Neuronal stem cell (in vitro differentiated cells): Measurements from ENCODE around the gene LSR.

Experiments used
- DNase-seq: peaks from one replicate; pipeline ENCODE4 v3.0.0-alpha.2; 2013; ENCODE audit warnings: low spot score
- H2AFZ ChIP-seq: one replicate; pipeline ENCODE4 v1.6.1; 2013; ENCODE audit warnings: mild to moderate bottlenecking, low read length, inconsistent platforms
- H2AK5ac ChIP-seq: 2 replicates; pipeline ENCODE4 v1.6.1; 2013; ENCODE audit warnings: low read depth, mild to moderate bottlenecking, inconsistent platforms, low read length, moderate library complexity, mixed read lengths
- H2BK120ac ChIP-seq: 2 replicates; pipeline ENCODE4 v1.6.1; 2013; ENCODE audit warnings: low read depth, mild to moderate bottlenecking, inconsistent platforms, low read length, moderate library complexity, mixed read lengths
- H2BK12ac ChIP-seq: one replicate; pipeline ENCODE4 v1.6.1; 2013; ENCODE audit warnings: low read length, inconsistent platforms
- H2BK15ac ChIP-seq: 2 replicates; pipeline ENCODE4 v1.6.1; 2013; ENCODE audit warnings: mild to moderate bottlenecking, low read length, inconsistent platforms, mixed read lengths
- H2BK5ac ChIP-seq: one replicate; pipeline ENCODE4 v1.6.1; 2013; ENCODE audit warnings: inconsistent platforms, mild to moderate bottlenecking, low read length, moderate library complexity
- H3K14ac ChIP-seq: one replicate; pipeline ENCODE4 v1.6.1; 2013; ENCODE audit warnings: low read length, inconsistent platforms
- H3K18ac ChIP-seq: 2 replicates; pipeline ENCODE4 v1.6.1; 2013; ENCODE audit warnings: low read length, inconsistent platforms
- H3K23ac ChIP-seq: 2 replicates; pipeline ENCODE4 v1.6.1; 2013; ENCODE audit warnings: low read depth, mild to moderate bottlenecking, mixed read lengths, low read length, inconsistent platforms; ENCODE audit not compliant: poor library complexity
- H3K27ac ChIP-seq: replicated peaks from 3 replicates; pipeline ENCODE4 v1.5.1; 2013; ENCODE audit warnings: low read length, inconsistent platforms
- H3K27me3 ChIP-seq, 3 experiments: 2 replicates each; pipeline ENCODE4 v1.6.1; 2013; ENCODE audit warnings: low read length in 3 of 3, mild to moderate bottlenecking in 2 of 3, inconsistent platforms in 1 of 3, low read depth in 1 of 3, mixed read lengths in 1 of 3, moderate library complexity in 1 of 3; ENCODE audit not compliant: control insufficient read depth in 3 of 3, insufficient read depth in 3 of 3
- H3K36me3 ChIP-seq, 2 donors: replicated peaks in 1 of 2; 2 replicates each; pipeline ENCODE4 v1.6.1; 2013; ENCODE audit warnings: low read length in 2 of 2; ENCODE audit not compliant: control insufficient read depth in 2 of 2, insufficient read depth in 2 of 2
- H3K4ac ChIP-seq: 2 replicates; pipeline ENCODE4 v1.6.1; 2013; ENCODE audit warnings: inconsistent platforms, mild to moderate bottlenecking, low read length, moderate library complexity
- H3K4me1 ChIP-seq, 2 donors: 1 replicate in 1 of 2; 2 replicates in 1 of 2; pipeline ENCODE4 v1.6.1; 2013; ENCODE audit warnings: low read length in 2 of 2, low read depth in 1 of 2; ENCODE audit not compliant: control insufficient read depth in 2 of 2, insufficient read depth in 1 of 2
- H3K4me2 ChIP-seq: one replicate; pipeline ENCODE4 v1.6.1; 2013; ENCODE audit warnings: mild to moderate bottlenecking, low read length, inconsistent platforms; ENCODE audit not compliant: insufficient read depth, poor library complexity, severe bottlenecking
- H3K4me3 ChIP-seq, 2 donors: 2 replicates each; pipeline ENCODE4 v1.5.1; 2013; ENCODE audit warnings: low read length in 2 of 2, mild to moderate bottlenecking in 2 of 2, inconsistent platforms in 1 of 2, moderate library complexity in 1 of 2
- H3K79me1 ChIP-seq: one replicate; pipeline ENCODE4 v1.6.1; 2013; ENCODE audit warnings: low read depth, mild to moderate bottlenecking, inconsistent platforms, low read length, moderate library complexity
- H3K9ac ChIP-seq: one replicate; pipeline ENCODE4 v1.6.1; 2013; ENCODE audit warnings: mild to moderate bottlenecking, low read depth, low read length, inconsistent platforms; ENCODE audit not compliant: poor library complexity
- H3K9me3 ChIP-seq, 2 donors: replicated peaks in 1 of 2; 2 replicates each; pipeline versions ENCODE3 to v1.6.1; 2013; ENCODE audit warnings: low read length in 2 of 2, mild to moderate bottlenecking in 2 of 2, inconsistent platforms in 1 of 2, low read depth in 1 of 2, mixed read lengths in 1 of 2, moderate library complexity in 1 of 2; ENCODE audit not compliant: control insufficient read depth in 2 of 2, insufficient read depth in 1 of 2
- H4K8ac ChIP-seq: one replicate; pipeline ENCODE4 v1.6.1; 2013; ENCODE audit warnings: low read depth, mild to moderate bottlenecking, inconsistent platforms, low read length, moderate library complexity
- H4K91ac ChIP-seq: one replicate; pipeline ENCODE4 v1.6.1; 2013; ENCODE audit warnings: low read length, low read depth, mild to moderate bottlenecking, inconsistent platforms; ENCODE audit not compliant: poor library complexity
- WGBS, 2 donors: extraction: QIAGEN DNeasy Blood & Tissue Kit; methylation state at CpG; one replicate each; pipeline ENCODE4 v1.1.7; 2013; ENCODE audit warnings: missing lambda C conversion rate in 2 of 2, mixed read lengths in 1 of 2; ENCODE audit not compliant: insufficient read length in 2 of 2, insufficient replicate concordance in 1 of 2; ENCODE audit errors: extremely low coverage in 2 of 2; 5-methylcytosine and 5-hydroxymethylcytosine counted together

The LSR gene

DNA sequence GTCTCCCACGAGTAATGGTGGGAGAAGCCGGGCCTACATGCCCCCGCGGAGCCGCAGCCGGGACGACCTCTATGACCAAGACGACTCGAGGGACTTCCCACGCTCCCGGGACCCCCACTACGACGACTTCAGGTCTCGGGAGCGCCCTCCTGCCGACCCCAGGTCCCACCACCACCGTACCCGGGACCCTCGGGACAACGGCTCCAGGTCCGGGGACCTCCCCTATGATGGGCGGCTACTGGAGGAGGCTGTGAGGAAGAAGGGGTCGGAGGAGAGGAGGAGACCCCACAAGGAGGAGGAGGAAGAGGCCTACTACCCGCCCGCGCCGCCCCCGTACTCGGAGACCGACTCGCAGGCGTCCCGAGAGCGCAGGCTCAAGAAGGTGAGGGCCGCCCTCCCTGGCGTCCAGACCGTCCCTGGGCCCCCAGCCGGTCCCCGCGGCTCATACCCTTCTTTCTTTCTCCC, 18.6 kb downstream of the LSR start:
- H3K23ac ChIP-seq = peak overlapping the region; percentile 97
- peak overlapping the region; percentile 80 to 84 for H3K4me3 ChIP-seq
- H2AK5ac ChIP-seq = peak overlapping the region; percentile 97
- H2BK12ac ChIP-seq = no peak overlapping the region
- no peak overlapping the region for H2BK120ac ChIP-seq
- peaks cover 0 to 2% (median 0%) of the 10 kb centered on the region in 3 experiments for H3K27me3 ChIP-seq
- peak overlapping the region; percentile 91 for H2AFZ ChIP-seq
- no CpG with 5 or more reads among the region's 40 CpGs for WGBS, 2 donors
- H3K9ac ChIP-seq = peak overlapping the region; percentile 86
- H3K18ac ChIP-seq = peak overlapping the region; percentile 64
- H3K4ac ChIP-seq = no peak overlapping the region
- H4K8ac ChIP-seq = peak overlapping the region; percentile 48
- peaks cover 45 to 62% of the 10 kb centered on the region in 2 donors for H3K36me3 ChIP-seq
- H2BK5ac ChIP-seq = peak overlapping the region; percentile 75
- H3K9me3 ChIP-seq = no peaks in the 10 kb centered on the region
- H3K4me2 ChIP-seq = peak overlapping the region; percentile 73
- peak overlapping the region; percentile 39 for H3K27ac ChIP-seq
- no peak overlapping the region for H4K91ac ChIP-seq
- H3K14ac ChIP-seq = peak overlapping the region; percentile 82
- H3K4me1 ChIP-seq = peaks cover 3 to 5% of the 10 kb centered on the region in 2 donors
- H3K79me1 ChIP-seq = peaks cover 16% of the 10 kb centered on the region
- H2BK15ac ChIP-seq = no peak overlapping the region
- DNase-seq = no peak

- H3K4me3 ChIP-seq = peak overlapping the region; percentile 80 to 84
- H3K4me2 ChIP-seq = peak overlapping the region; percentile 73
- no peak overlapping the region for H3K4ac ChIP-seq
- peak overlapping the region; percentile 82 for H3K27ac ChIP-seq
- no CpG with 5 or more reads among the region's 100 CpGs for WGBS, 2 donors
- H3K23ac ChIP-seq = peak overlapping the region; percentile 97
- peaks cover 0 to 2% (median 0%) of the 10 kb centered on the region in 3 experiments for H3K27me3 ChIP-seq
- H3K4me1 ChIP-seq = peaks cover 3 to 5% of the 10 kb centered on the region in 2 donors
- peaks cover 45 to 65% of the 10 kb centered on the region in 2 donors for H3K36me3 ChIP-seq
- peak overlapping the region; percentile 97 for H2AK5ac ChIP-seq
- H2BK5ac ChIP-seq = peak overlapping the region; percentile 75
- no peaks in the 10 kb centered on the region for H3K9me3 ChIP-seq
- H2BK12ac ChIP-seq = no peak overlapping the region
- peak overlapping the region; percentile 86 for H3K9ac ChIP-seq
- H2BK120ac ChIP-seq = no peak overlapping the region
- H3K18ac ChIP-seq = peak overlapping the region; percentile 87
- H3K14ac ChIP-seq = no peak overlapping the region
- no peak overlapping the region for H4K8ac ChIP-seq
- peak overlapping the region; percentile 91 for H2AFZ ChIP-seq
- peak; percentile 56 for DNase-seq
- H3K79me1 ChIP-seq = peaks cover 14% of the 10 kb centered on the region
- H2BK15ac ChIP-seq = no peak overlapping the region
- H4K91ac ChIP-seq = no peak overlapping the region
Observed at GRCh38 chr19:35267818-35268535, 19.2 kb downstream of the LSR start.

DNA sequence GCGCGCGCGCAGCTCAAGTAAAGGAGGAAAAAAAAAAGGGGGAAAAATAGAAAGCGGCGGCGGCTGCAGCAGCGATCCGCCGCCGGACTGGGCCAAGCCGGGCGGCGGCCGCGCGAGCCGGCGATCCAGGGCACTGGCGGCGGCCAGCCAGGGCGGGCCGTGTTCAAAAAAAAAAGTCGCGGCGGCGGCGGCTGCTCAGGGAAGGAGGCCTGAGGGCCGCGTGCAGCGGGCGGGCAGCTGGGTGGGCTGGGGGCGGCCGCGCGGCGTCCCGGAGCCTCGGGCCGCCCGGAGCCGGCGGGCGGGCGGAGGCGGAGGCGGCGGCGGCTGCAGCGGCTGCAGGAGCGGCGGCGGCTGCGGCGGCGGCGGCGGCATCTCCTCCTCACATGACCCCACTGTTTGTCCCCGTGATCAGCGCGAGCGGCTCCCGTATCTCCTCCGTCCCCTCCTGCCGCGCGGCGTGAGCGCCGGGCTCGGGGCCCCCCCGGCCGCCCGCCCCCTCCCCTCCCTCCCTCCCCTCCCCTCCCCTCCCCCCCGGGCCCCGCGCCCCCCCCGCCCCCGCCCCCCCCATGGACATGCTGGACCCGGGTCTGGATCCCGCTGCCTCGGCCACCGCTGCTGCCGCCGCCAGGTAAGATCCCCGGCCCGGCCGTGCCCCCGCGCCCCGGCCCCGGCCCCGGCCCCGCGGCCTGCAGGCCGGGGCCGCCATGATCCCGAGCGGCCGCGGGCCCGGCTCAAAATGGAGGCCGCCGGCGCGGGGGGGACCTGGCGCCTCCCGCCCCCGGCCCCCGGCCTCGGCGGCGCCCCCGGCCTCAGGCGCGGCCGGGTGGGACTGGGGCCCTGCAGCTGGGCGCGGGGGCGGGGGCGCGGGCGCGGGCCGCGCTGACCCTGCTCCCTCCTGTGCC, 20.0 kb downstream of the LSR start, which contains the start of gene USF2:
USF2 (plus strand) TSS at position 427 of the 902 bp plus-strand sequence; CDS start at position 567, 140 bp downstream.
- no peak within 1 kb of the TSS for H2BK12ac ChIP-seq
- peak within 1 kb of the TSS; percentile 63 for H2AK5ac ChIP-seq
- H3K4me2 ChIP-seq = peak within 1 kb of the TSS; percentile 78
- peaks cover 14% of the 10 kb centered on the region for H3K79me1 ChIP-seq
- peak within 1 kb of the TSS; percentile 96 for H3K18ac ChIP-seq
- peak within 1 kb of the TSS; percentile 84 to 93 for H3K4me3 ChIP-seq
- H2BK15ac ChIP-seq = no peak within 1 kb of the TSS
- no peak within 1 kb of the TSS for H2BK120ac ChIP-seq
- peak; percentile 48 for DNase-seq
- peak within 1 kb of the TSS; percentile 75 for H2BK5ac ChIP-seq
- H3K27me3 ChIP-seq = peaks cover 0 to 2% (median 0%) of the 10 kb centered on the region in 3 experiments
- H4K91ac ChIP-seq = no peak within 1 kb of the TSS
- H3K27ac ChIP-seq = peak within 1 kb of the TSS; percentile 91
- H4K8ac ChIP-seq = peak within 1 kb of the TSS; percentile 92
- peak within 1 kb of the TSS; percentile 90 for H3K9ac ChIP-seq
- WGBS, 2 donors = no CpG with 5 or more reads among the region's 126 CpGs
- H3K4ac ChIP-seq = no peak within 1 kb of the TSS
- peak within 1 kb of the TSS; percentile 92 for H2AFZ ChIP-seq
- peak within 1 kb of the TSS; percentile 91 for H3K23ac ChIP-seq
- peaks cover 3 to 5% of the 10 kb centered on the region in 2 donors for H3K4me1 ChIP-seq
- H3K14ac ChIP-seq = peak within 1 kb of the TSS; percentile 9
- no peaks in the 10 kb centered on the region for H3K9me3 ChIP-seq
- peaks cover 50 to 69% of the 10 kb centered on the region in 2 donors for H3K36me3 ChIP-seq
